Measurements from ENCODE around the gene PDE11A.

Gene PDE11A

DNA sequence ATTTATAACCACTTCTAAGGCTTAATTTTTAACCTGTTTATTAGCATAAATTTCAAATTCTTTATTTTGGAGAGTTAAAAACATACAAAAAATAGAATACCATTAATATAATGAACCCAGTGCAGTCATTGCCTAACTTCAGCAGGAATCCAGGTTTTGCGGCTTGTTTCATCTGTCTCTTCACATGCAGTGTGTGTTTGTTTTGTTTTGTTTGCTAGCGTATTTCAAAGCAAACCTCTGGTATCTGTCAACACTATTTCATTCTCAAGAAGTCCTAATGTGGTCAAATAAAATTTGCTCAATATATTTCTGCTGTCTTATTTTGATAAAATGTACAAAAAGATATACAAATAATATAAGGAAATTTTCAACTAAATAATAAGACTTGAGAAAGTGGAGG lies 351.5 kb downstream of the PDE11A start:
- no peak for DNase-seq

DNA sequence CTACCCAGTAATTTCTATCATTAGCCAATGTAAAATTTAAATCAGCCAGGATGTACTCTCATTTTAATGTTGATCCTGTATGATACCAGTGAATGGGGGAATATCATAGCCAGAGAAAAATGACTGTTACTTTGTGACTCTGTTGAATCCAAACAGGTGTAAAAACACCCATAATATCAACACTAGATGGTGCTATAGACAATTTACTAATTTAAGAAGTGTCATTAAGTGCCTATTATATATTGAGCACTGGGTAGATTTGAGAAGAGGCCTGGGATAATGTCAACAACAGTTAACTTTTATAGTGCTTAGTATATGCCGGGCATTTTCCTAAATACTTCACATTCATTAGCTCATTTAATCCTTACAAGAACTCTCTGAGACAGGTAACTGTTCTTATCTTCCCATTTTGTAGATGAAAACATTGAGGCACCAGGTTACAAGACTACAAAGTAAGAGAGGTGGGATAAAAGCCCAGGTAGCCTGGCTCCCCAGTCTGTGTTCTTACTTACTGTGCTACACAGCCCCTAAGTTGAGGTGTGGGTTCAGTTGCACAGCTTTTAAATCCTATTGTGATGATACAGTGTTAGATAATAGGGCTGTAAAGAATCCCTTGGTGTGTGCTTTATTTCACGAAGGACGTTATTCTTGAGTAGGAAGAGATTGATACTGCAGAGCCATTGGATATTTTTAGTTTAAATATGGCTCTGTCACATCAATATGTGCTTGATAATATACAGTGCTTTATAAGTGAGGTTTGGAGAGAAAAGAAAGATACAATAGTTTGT lies 354.6 kb downstream of the PDE11A start:
- DNase-seq, result no peak

DNA sequence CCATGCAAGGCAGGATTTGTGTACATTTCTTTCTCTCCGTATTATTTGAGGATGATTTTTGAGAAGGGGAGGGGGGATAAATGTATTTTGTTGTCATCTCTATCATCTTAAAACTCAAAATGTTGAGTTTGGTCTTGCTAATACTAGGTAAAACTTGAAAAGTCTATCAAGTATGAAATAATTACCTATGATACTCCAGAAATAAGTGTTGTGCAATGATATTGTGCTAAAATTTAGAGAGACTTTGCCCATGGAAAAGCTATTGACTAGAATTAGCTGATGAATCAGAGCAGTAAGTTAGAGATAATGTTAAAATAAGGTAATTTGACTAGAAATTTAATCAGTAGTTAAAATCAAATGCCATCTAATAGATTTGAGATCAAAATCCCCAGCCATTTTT lies 356.1 kb downstream of the PDE11A start:
- DNase-seq, result no peak

- DNase-seq, result no peak
Observed at GRCh38 chr2:177715771-177716170, 356.8 kb downstream of the PDE11A start.

- DNase-seq, result no peak
Observed at GRCh38 chr2:177714704-177715103, 357.9 kb downstream of the PDE11A start.

GRCh38 chr2:177712462-177712861 lies 360.1 kb downstream of the PDE11A start:
- DNase-seq, result no peak

DNA sequence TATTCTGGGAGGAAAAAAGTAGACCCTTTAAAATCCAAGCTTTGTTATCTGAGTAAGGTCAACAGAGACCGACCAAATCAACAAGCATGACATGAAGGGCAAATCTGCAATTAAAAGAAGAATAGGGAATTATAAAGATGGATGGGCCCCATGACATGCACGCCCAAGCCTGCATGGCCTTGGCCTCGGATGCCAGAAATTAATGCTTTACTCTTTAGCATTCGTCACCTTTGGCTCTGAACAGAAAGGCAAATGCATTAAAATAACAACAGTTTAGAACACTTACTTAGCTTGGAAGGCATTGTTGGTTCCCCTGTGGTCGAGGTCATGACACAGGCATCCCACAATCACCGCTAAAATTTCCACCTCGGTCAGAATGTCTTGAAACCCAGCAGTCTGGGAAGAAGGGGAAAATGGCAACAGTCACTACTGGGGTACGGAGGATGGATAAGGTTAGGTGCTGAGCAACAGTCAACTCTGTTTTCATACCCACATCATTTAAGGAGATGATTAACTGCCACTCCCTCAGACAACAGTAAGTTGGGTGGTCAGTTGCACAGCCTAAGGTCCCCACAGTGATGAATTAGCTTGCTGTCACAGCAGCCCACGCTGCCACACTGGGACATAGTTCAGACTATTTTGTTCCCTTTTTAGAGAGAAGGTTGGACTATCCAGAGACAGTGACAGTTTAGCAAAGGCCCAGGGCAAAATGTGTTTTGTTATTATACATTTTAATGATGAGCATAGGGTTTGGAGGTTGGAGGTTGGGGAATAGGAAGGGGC lies 360.9 kb downstream of the PDE11A start:
- DNase-seq, result no peak

DNA sequence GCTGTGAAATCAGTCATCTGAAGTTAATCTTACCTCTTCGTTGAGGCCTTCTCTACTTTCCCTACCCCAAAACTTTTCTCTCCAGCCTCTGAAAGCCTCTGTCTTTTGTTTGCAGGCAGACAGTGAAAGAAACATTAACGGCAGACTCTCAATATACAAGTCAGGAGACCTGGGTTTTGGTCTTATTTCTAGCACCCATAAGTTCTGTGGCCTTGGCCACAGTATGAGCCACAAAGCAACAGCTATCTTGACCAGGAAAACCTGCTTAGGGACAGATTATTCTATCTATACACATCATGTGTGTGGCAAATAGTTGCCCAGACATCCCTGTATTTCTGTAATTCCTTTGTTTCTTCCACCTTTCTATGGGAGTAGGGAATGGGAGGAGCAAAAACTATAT lies 361.7 kb downstream of the PDE11A start:
- no peak for DNase-seq

DNA sequence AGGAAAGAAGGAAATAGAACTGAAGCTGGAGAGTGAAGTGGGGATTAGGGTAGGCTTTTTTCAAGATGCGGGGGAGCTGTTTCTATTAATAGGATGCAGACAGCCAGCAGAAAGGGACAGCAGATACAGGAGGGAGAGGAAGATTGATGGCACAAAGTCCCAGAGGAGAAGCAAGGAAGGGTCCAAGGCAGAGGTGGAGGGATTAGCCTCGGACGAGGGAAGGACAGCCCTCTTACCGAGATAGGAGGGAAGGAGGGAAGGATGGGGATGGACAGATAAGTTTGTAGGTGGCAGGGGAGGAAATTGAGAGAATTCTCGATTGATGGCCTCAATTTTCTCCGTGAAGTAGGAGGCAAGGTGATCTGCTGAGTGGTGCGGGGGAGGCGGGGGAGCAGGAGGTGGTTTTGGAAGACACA lies 362.6 kb downstream of the PDE11A start:
- DNase-seq, result no peak

- DNase-seq, result no peak
Observed at GRCh38 chr2:177708660-177709444, 363.7 kb downstream of the PDE11A start.

DNA sequence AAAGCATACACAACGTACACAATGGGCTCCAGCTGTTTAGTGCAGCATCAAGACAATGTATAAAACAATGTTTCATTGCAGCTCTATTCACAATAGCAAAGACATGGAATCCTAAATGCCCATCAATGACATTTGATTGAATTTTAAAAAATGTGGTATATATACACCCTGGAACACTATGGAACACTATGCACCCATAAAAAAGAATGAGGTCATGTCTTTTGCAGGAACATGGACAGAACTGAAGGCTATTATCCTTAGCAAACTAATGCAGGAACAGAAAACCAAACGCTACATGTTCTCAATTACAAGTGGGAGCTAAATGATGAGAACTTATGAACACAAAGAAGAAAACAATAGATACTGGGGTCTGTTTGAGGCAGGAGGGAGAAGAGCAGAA lies 364.5 kb downstream of the PDE11A start:
- DNase-seq, result no peak

GRCh38 chr2:177705511-177706173 lies 366.9 kb downstream of the PDE11A start:
- no peak for DNase-seq

GRCh38 chr2:177703159-177703558 lies 369.4 kb downstream of the PDE11A start:
- DNase-seq, result no peak

DNA sequence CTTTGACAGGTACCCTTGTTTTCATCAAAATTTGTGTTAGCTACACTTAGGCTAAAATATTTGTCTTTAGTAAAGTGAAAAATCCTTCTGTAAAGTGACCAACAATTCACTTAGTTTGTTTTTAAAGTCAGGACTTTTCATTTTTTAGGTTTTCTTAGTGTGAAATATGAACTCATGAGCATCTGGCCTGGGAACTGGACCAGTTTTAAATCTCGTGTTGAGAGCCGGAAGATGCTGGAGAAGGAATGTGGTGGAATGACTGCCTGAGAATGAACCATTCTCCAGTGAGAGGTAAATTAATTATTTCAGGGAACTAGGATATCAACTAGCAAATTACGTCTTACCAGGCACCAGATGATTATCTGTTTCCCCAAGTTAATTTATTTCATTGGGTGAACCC lies 374.3 kb downstream of the PDE11A start:
- DNase-seq, result no peak

DNA sequence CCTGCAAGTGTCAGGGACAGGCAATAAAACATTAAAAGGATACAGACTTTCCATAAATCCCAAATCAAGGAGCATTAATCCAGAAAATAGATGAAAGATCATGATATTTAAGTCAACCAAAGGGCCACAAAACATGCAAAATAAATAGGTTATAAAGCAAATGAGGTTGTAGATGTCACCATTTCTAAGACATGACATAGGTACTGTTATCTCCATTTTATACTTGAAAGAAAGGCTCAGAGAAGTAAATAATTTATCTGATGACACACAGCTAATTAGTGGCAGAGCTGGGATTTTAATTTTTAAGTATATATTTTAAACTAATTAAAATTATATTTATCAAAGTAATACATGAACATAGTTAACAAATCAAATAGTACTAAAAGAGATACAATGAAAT lies 378.2 kb downstream of the PDE11A start:
- DNase-seq, result no peak

DNA sequence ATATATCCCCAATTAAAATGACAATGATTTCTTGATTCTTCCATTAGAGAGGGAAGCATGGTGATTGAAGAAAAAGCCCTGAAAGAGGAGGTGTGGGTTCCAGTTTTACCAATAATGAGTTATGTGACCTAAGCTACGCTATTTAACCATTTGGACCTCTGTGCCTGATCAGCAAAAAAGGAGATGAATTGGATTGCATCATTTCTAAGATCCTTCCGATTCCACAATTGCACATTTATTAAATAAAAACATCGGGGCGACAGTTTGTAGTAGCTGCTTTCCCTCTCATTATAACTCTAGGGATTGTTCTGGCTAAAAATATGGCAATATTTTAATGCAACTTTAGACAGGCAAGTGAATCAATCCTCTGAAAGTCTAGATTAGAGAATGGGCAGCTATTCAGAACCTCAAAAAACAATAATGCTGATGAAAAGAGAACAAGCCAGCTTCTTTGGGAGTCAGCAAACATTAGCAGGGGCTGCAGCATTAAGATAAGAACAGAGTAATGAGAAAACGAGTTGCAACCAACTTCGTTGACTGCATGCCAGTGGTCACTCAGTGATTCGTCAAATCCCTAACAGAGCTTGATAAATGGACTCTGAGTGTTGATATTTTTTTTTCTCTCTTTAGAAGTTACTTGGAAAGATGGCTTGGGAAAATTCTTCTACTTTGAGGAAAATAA lies 378.8 kb downstream of the PDE11A start:
- DNase-seq, result no peak

DNA sequence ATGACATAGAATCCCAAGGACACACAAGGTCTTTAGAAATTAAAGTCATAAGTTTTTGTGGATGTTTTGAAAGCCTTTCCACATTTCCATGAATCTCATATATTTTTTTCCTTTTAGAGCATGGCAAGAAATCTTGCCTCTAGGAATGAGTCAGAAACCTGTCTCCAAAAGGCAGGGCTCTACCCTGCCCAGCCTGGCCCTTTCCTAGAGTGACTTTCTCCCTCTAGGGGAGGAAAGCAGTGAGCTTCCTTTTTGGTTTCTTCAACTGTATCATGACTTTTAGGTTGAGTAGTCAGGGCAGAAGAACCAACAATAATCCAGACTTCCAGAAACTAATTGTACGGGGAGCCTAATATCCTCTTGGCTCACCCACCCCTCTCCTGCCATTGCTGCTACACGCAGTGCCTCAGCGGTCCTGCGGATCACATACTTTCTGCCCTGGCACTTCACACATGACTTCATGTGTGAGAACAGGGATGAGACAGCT lies 379.8 kb downstream of the PDE11A start:
- DNase-seq, result no peak

DNA sequence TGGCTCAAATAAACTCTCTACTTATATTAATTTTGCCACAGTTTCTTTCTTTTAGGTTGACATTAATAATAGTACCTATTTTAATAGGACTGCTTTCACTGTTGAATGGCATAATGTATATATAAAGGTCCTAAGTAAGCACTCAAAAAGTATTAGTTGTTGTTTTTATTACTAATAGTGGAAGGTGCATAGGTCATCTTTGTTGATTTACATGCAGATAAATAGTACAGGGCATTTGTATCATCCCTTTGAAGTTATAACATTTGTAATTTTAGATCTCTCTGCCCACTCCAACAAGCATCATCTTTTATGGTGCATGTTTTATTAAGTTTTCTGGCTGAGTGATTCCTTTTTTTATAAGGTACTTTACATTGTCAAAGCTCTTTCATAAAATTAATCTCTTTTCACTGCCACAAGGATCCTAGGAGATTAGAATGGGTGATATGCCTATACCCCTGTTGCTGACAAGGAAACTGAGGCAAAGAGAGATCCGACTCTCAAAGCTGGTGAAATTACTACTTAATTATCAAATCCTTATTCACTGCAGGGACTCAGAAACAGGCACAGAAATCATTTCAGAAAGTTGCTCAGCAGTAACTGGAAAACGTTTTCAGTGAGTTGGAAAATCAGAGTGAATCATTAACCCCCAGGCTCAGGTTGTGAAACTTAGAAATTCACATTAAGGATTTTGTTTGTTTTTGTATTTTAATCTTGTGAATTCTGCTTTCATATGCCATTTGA lies 380.4 kb downstream of the PDE11A start:
- no peak for DNase-seq

GRCh38 chr2:177691177-177691576 lies 381.4 kb downstream of the PDE11A start:
- no peak for DNase-seq

DNA sequence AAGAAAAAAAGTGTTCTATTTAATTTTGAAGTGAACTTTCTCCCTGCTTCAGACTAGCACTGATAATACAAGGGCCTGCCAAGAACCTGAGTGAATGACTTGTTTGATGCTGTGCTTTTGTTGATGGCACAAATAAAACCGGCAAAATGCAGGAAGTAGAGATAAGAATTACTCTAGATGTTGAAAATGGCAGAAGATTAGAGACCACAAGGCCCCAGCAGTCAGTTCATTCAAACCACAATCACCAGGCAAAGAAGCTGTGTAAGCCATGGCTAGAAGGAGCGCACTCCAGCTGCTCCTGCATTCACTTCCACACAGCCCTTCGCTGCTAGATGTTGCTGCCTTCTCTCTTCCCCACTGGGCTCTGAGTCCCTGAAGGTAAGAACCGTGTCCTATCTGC lies 383.0 kb downstream of the PDE11A start:
- no peak for DNase-seq

- no peak for DNase-seq
Observed at GRCh38 chr2:177688844-177689243, 383.7 kb downstream of the PDE11A start.

GRCh38 chr2:177683661-177684069 lies 388.9 kb downstream of the PDE11A start:
- no peak for DNase-seq
